Kidney capillary endothelial cell (primary cell): ENCODE measurements around the gene ARHGAP10.

Source experiments
- DNase-seq: peaks from one replicate; pipeline ENCODE4 v3.0.0-alpha.2; 2018; ENCODE audit warnings: low spot score

ARHGAP10 gene

GRCh38 chr4:147731580-147732517 is at the start of gene ARHGAP10:
ARHGAP10 (plus strand) TSS chr4:147732088; CDS start chr4:147732302, 214 bp downstream.
- DNase-seq: peak; percentile 42

GRCh38 chr4:147682755-147683154 is 49.1 kb upstream of the ARHGAP10 start:
- peak; percentile 4 for DNase-seq

GRCh38 chr4:147683188-147683591 is 48.7 kb upstream of the ARHGAP10 start:
- DNase-seq: peak; percentile 36

GRCh38 chr4:147683717-147684700 is 47.9 kb upstream of the ARHGAP10 start, which contains the start of gene PRMT9:
PRMT9 (minus strand) TSS chr4:147684163; CDS start chr4:147683987, 176 bp downstream.
- peak; percentile 86 for DNase-seq

GRCh38 chr4:147689067-147689466 is 42.8 kb upstream of the ARHGAP10 start:
- no peak for DNase-seq

GRCh38 chr4:147691820-147692219 is 40.1 kb upstream of the ARHGAP10 start:
- no peak for DNase-seq

GRCh38 chr4:147693218-147693617 is 38.7 kb upstream of the ARHGAP10 start:
- DNase-seq: no peak

- DNase-seq: no peak
Observed at GRCh38 chr4:147696866-147697265, 35.0 kb upstream of the ARHGAP10 start.

- no peak for DNase-seq
Observed at GRCh38 chr4:147704846-147705245, 27.0 kb upstream of the ARHGAP10 start.

- peak; percentile 51 for DNase-seq
Observed at GRCh38 chr4:147707892-147708672, 23.8 kb upstream of the ARHGAP10 start.

- no peak for DNase-seq
Observed at GRCh38 chr4:147709999-147710398, 21.9 kb upstream of the ARHGAP10 start.

- DNase-seq: peak; percentile 78
Observed at GRCh38 chr4:147714575-147715401, 17.1 kb upstream of the ARHGAP10 start.

GRCh38 chr4:147717878-147718277 is 14.0 kb upstream of the ARHGAP10 start:
- no peak for DNase-seq

- no peak for DNase-seq
Observed at GRCh38 chr4:147723326-147723725, 8.6 kb upstream of the ARHGAP10 start.

- no peak for DNase-seq
Observed at GRCh38 chr4:147724468-147725201, 7.3 kb upstream of the ARHGAP10 start.

- no peak for DNase-seq
Observed at GRCh38 chr4:147725673-147726072, 6.2 kb upstream of the ARHGAP10 start.

- no peak for DNase-seq
Observed at GRCh38 chr4:147727476-147728028, 4.3 kb upstream of the ARHGAP10 start.

- no peak for DNase-seq
Observed at GRCh38 chr4:147730333-147730732, 1.6 kb upstream of the ARHGAP10 start.

- DNase-seq: no peak
Observed at GRCh38 chr4:147732518-147733235, 789 bp downstream of the ARHGAP10 start.
